ENCODE measurements around the gene VSIR.

Gene VSIR

GRCh38 chr10:71743089-71743838 lies 30.1 kb downstream of the VSIR start:
- no peak for TF ChIP-seq CTCF (IDR thresholded peaks at IDR 0.05; ENCODE audit: low read depth, low read length)
- H3K4me3 ChIP-seq (ENCODE audit: low read depth, low read length): no peak overlapping the region
- in situ Hi-C loops (cut with HindIII; ENCODE audit: low sequenced_read_pairs): no loop called here
- DNase-seq (ENCODE audit: low read depth, low spot score): no peak

- in situ Hi-C loops (cut with HindIII; ENCODE audit: low sequenced_read_pairs): no loop called here
- no peak overlapping the region for H3K4me3 ChIP-seq (ENCODE audit: low read depth, low read length)
- DNase-seq (ENCODE audit: low read depth, low spot score): no peak
- no peak for TF ChIP-seq CTCF (IDR thresholded peaks at IDR 0.05; ENCODE audit: low read depth, low read length)
These were observed 30.8 kb downstream of the VSIR start for GRCh38 chr10:71742301-71743088.

DNA sequence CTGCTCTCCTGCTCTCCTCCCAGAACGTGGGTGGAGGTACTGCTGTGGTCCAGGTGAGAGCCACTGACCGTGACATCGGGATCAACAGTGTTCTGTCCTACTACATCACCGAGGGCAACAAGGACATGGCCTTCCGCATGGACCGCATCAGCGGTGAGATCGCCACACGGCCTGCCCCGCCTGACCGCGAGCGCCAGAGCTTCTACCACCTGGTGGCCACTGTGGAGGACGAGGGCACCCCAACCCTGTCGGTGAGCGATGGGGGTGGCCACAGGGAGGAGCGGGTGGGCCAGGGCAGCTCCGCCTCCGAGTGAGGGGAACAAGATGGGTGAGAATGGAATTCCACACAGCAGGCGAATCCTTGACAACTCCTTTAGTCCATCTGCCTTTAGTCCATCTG lies 31.6 kb downstream of the VSIR start:
- TF ChIP-seq CTCF (IDR thresholded peaks at IDR 0.05; ENCODE audit: low read depth, low read length): no peak
- in situ Hi-C loops (cut with HindIII; ENCODE audit: low sequenced_read_pairs): no loop called here
- H3K4me3 ChIP-seq (ENCODE audit: low read depth, low read length): no peak overlapping the region
- no peak for DNase-seq (ENCODE audit: low read depth, low spot score)

- H3K4me3 ChIP-seq (ENCODE audit: low read depth, low read length): no peak overlapping the region
- in situ Hi-C loops (cut with HindIII; ENCODE audit: low sequenced_read_pairs): no loop called here
- DNase-seq (ENCODE audit: low read depth, low spot score): no peak
- no peak for TF ChIP-seq CTCF (IDR thresholded peaks at IDR 0.05; ENCODE audit: low read depth, low read length)
These were observed 32.3 kb downstream of the VSIR start for GRCh38 chr10:71741029-71741428.

DNA sequence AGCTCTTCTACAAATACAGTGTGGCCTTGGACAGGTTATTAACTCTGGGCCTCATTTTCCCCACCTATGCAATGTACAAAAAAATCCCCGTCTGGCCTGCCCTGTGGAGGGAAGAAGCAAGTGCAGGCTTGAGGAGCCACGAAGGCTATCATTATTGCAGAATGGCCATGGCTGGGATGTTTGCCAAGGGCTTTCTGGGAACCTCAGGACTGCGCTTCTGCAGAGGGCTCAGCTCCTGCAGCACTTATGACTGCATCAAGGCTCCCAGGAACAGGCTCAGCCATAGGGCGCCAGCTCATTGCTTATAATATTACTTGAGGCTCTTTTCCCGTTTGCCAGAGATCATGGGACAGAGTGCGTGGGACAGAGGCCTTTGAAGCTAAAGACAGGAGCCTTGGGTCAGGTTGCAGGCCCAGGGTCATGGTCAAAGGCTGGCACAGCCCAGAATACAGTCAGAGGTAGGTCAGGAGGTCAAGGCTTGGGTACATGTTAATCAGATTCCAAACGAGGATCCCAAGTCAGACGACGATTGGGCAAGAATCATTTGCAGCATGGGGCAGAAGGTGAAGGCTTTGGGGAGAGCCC lies 33.2 kb downstream of the VSIR start:
- no peak for DNase-seq (ENCODE audit: low read depth, low spot score)

More for the DNA sequence above, 33.2 kb downstream of the VSIR start:
- in situ Hi-C loops (cut with HindIII; ENCODE audit: low sequenced_read_pairs): no loop called here
- no peak for TF ChIP-seq CTCF (IDR thresholded peaks at IDR 0.05; ENCODE audit: low read depth, low read length)
- H3K4me3 ChIP-seq (ENCODE audit: low read depth, low read length): no peak overlapping the region

All from astrocyte of the spinal cord (primary cell).